ENCODE measurements around the gene ATP5PD. TPM values are rescaled to one million over a fixed set of nuclear protein-coding genes. Genes with fewer than 3 reads are reported as not detected.

Gene ATP5PD
- total and polyA plus RNA-seq, 9 donors, result 137 to 331 (median 157) TPM

DNA sequence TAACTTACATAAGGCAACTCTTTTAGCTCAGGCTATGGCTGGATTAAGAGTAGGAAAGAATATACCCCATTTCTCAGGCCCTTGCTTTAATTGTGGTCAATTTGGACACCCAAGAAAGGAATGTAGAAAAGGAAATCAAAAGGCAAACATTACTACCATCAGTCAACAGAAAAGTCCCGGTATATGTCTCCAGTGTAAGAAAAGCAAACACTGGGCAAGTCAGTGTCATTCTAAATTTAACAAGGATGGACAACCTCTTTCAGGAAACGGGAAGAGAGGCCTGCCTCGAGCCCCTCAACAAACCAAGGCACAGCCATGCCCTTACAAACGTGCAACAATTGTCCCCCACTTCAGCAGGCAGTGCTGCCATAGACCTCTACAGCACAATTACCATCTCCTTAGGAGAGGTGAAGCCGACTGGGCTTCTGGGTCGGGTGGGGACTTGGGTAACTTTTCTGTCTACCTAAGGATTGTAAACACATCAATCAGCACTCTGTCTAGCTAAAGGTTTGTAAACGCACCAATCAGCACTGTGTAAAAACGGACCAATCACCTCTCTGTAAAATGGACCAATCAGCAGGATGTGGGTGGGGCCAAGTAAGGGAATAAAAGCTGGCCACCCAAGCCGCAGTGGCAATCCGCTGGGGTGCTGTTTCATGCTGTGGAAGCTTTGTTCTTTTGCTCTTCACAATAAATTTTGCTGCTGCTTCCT lies 21.9 kb downstream of the ATP5PD start:
- Histone ChIP-seq H3K4me3 (no peak overlapping the region), H3K4me1 (ENCODE audit: insufficient read depth) (no peaks in the 10 kb centered on the region), H3K36me3 (no peaks in the 10 kb centered on the region), H3K27ac (no peak overlapping the region), H3K27me3 (no peaks in the 10 kb centered on the region), H3K9me3 (no peaks in the 10 kb centered on the region)
- intact Hi-C loops (cut with DNase I), result no loop called here
- DNase-seq, result no peak
- no peak for TF ChIP-seq CTCF (IDR thresholded peaks at IDR 0.05)
- no peak for TF ChIP-seq EP300 (IDR thresholded peaks at IDR 0.05)
- no peak for TF ChIP-seq POLR2A (IDR thresholded peaks at IDR 0.05)
- WGBS, 3 donors, result 87 to 89% (median 88%) methylated on average over 10 of the region's 10 CpGs

DNA sequence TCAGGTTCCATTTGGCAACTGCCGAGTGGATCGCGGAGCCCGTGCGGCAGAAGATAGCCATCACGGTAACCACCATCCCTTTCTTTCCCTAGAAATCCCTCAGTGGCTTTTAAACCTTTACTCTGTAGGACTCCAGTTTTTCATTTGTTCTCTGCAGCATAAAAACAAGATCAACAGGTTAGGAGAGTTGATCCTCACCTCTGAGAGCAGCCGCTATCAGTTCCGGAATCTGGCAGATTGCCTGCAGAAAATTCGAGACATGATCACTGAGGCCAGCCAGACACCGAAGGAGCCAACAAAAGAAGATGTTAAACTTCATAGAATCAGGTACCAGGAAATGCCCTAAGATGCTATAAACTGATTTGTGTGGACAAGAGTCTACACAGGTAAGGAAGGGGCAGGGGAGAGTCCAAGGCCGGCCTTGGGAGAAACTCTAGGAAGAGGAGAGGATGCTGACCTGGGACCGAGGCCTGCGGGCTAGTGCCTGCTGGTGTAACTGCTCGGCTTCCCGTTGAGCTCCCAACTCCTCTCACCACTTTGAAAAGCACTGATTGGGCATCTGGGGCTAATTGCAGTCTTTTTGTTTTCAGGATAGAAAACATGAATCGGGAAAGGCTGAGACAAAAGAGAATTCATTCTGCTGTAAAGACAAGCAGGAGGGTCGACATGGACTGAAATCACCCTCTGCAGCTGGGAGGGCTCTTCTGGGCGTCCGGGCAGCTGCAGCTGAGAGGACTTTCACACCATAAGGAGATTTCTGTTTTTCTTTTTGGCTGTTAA lies 26.2 kb downstream of the ATP5PD start:
- Histone ChIP-seq H3K27me3 (no peaks in the 10 kb centered on the region), H3K4me1 (ENCODE audit: insufficient read depth) (no peaks in the 10 kb centered on the region), H3K9me3 (no peaks in the 10 kb centered on the region), H3K4me3 (no peak overlapping the region), H3K36me3 (no peaks in the 10 kb centered on the region), H3K27ac (no peak overlapping the region)
- intact Hi-C loops (cut with DNase I), result no loop called here
- no peak for TF ChIP-seq CTCF (IDR thresholded peaks at IDR 0.05)
- no peak for TF ChIP-seq EP300 (IDR thresholded peaks at IDR 0.05)
- TF ChIP-seq POLR2A (IDR thresholded peaks at IDR 0.05), result no peak
- 88 to 91% (median 89%) methylated on average over 19 of the region's 19 CpGs for WGBS, 3 donors
- no peak for DNase-seq

GRCh38 chr17:75019710-75020109 lies 27.1 kb downstream of the ATP5PD start:
- no peaks in the 10 kb centered on the region for H3K4me1 ChIP-seq (ENCODE audit: insufficient read depth)
- no peak for DNase-seq
- no peaks in the 10 kb centered on the region for H3K36me3 ChIP-seq
- H3K4me3 ChIP-seq, result no peak overlapping the region
- TF ChIP-seq POLR2A (IDR thresholded peaks at IDR 0.05), result no peak
- TF ChIP-seq CTCF (IDR thresholded peaks at IDR 0.05), result no peak
- no peaks in the 10 kb centered on the region for H3K27me3 ChIP-seq
- no peak overlapping the region for H3K27ac ChIP-seq
- intact Hi-C loops (cut with DNase I), result loop anchor here in 1 of 4 donors (10.0 kb wide), 1 partner anchor 55 kb away; no protein-coding TSS in a partner anchor
- H3K9me3 ChIP-seq, result no peaks in the 10 kb centered on the region
- WGBS, 3 donors, result 90 to 93% (median 92%) methylated on average over 3 of the region's 3 CpGs

DNA sequence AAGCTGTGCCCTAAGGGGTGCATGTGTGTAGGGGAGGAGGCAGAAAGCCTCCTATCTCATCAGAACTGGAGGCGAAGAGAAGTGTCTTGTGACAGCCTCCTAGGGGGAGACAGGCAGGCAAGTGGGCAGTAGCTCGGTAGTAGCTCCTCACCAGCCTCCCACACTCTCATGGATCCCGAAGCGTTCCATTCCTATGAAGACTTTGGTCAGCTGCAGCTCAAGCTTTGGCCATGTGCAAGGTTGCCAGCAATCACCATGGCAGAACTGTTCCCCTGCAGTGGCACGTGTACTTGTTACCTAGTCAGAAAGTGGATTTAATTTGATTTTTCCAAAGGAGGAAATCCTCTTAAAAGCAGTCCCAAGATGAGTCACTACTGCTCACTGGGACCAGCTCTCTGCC lies 27.6 kb downstream of the ATP5PD start:
- Histone ChIP-seq H3K27me3 (no peaks in the 10 kb centered on the region), H3K36me3 (no peaks in the 10 kb centered on the region), H3K4me1 (ENCODE audit: insufficient read depth) (no peaks in the 10 kb centered on the region), H3K9me3 (no peaks in the 10 kb centered on the region), H3K27ac (no peak overlapping the region), H3K4me3 (no peak overlapping the region)
- TF ChIP-seq EP300 (IDR thresholded peaks at IDR 0.05) (no peak), POLR2A (IDR thresholded peaks at IDR 0.05) (no peak), CTCF (IDR thresholded peaks at IDR 0.05) (no peak)
- intact Hi-C loops (cut with DNase I), result loop anchor here in 1 of 4 donors (10.0 kb wide), 1 partner anchor 54 kb away; no protein-coding TSS in a partner anchor
- 83 to 87% (median 85%) methylated on average over 5 of the region's 5 CpGs for WGBS, 3 donors
- no peak for DNase-seq

All from ovary (tissue), 9 donors.